Breast epithelium (tissue), 4 donors: ENCODE results near the gene TSEN15. TPM values are rescaled to one million over a fixed set of nuclear protein-coding genes. Genes with fewer than 3 reads are reported as not detected.
"Not testable (repeated sequence)": the region's sequence is repeated elsewhere in the genome, so short reads cannot be mapped to it uniquely, and the experiment has no call there.

Experiments
- DNase-seq, 2 donors: peaks; one replicate each; pipeline ENCODE4 v3.0.0-alpha.2; 2019; ENCODE audit warnings: low spot score in 2 of 2
- H3K27ac ChIP-seq, 2 donors: fragments of 200-600 bp; sonication (generic) in 1 of 2; one replicate each; pipeline ENCODE4 v1.5.1; 2016 to 2019; ENCODE audit warnings: mild to moderate bottlenecking in 1 of 2
- H3K27me3 ChIP-seq, 2 donors: fragments of 200-600 bp; sonication (generic) in 1 of 2; one replicate each; pipeline versions ENCODE4 v1.5.1 to v1.6.0; 2017 to 2019; ENCODE audit warnings: control low read depth in 1 of 2, mild to moderate bottlenecking in 1 of 2
- H3K36me3 ChIP-seq: fragments of 200-600 bp; one replicate; pipeline ENCODE4 v1.5.1; 2019
- H3K4me1 ChIP-seq, 2 donors: fragments of 200-600 bp; sonication (generic); one replicate each; pipeline ENCODE4 v1.5.1; 2016 to 2019; ENCODE audit warnings: control low read depth in 1 of 2
- H3K4me3 ChIP-seq, 3 donors: fragments of 200-600 bp; sonication (generic); 1 replicate in 2 of 3; 2 replicates in 1 of 3; pipeline ENCODE4 v1.5.1; 2016 to 2019; ENCODE audit warnings: mild to moderate bottlenecking in 3 of 3, moderate library complexity in 2 of 3
- H3K9me3 ChIP-seq, 2 donors: fragments of 200-600 bp; sonication (generic) in 1 of 2; one replicate each; pipeline ENCODE4 v1.5.1; 2016 to 2019; ENCODE audit warnings: control low read depth in 1 of 2
- CTCF ChIP-seq, 3 donors: fragments of 450-650 bp; IDR thresholded peaks; one replicate each; pipeline ENCODE4 v1.5.1; 2016 to 2017; ENCODE audit warnings: antibody characterized with exemption in 3 of 3, mild to moderate bottlenecking in 3 of 3, moderate library complexity in 3 of 3
- POLR2A ChIP-seq: fragments of 450-650 bp; IDR thresholded peaks from one replicate; pipeline ENCODE4 v1.6.1; 2016; ENCODE audit warnings: antibody characterized with exemption, mild to moderate bottlenecking, moderate library complexity
- POLR2AphosphoS5 ChIP-seq, 3 donors: sonication (generic); formaldehyde crosslinking; IDR thresholded peaks; one replicate each; pipeline ENCODE4 v1.6.1; 2017; ENCODE audit warnings: antibody characterized with exemption in 3 of 3
- intact Hi-C: fragments of 100-400 bp; cut with DNase I; formaldehyde crosslinking; loops from one replicate; pipeline ENCODE4 v1.15.1; 2023; ENCODE audit warnings: low total_unique reads
- total RNA-seq, 3 donors: library from RNA; depleted of rRNA; stranded (reverse); fragments of >200 nt; gene quantifications; one replicate each; pipeline ENCODE4 v1.1.0, GENCODE V29; 2016

TSEN15 gene
- total RNA-seq, 3 donors from 2014 or later: 18.9 to 25.0 (median 23.6) TPM

GRCh38 chr1:184037849-184038591 lies 13.5 kb upstream of the TSEN15 start:
- Histone ChIP-seq H3K36me3 (no peaks in the 10 kb centered on the region), H3K27ac (no peak overlapping the region), H3K4me1 (no peaks in the 10 kb centered on the region), H3K27me3 (peaks cover 0 to 3% of the 10 kb centered on the region in 2 donors), H3K4me3 (peak overlapping the region; percentile 58 to 78 (median 59)), H3K9me3 (no peaks in the 10 kb centered on the region)
- no peak for TF ChIP-seq POLR2A
- TF ChIP-seq CTCF (IDR thresholded peaks at IDR 0.05): no peak
- TF ChIP-seq POLR2AphosphoS5 (IDR thresholded peaks at IDR 0.05): no peak
- DNase-seq: no peak
- intact Hi-C loops: no loop called here

- intact Hi-C loops: no loop called here
- H3K4me3 ChIP-seq: no peak overlapping the region
- no peak for TF ChIP-seq POLR2AphosphoS5 (IDR thresholded peaks at IDR 0.05)
- no peak for TF ChIP-seq POLR2A
- TF ChIP-seq CTCF (IDR thresholded peaks at IDR 0.05): no peak
- no peak for DNase-seq
- no peaks in the 10 kb centered on the region for H3K36me3 ChIP-seq
- no peaks in the 10 kb centered on the region for H3K4me1 ChIP-seq
- H3K9me3 ChIP-seq: no peaks in the 10 kb centered on the region
- H3K27me3 ChIP-seq: peaks cover 0 to 3% of the 10 kb centered on the region in 2 donors
- H3K27ac ChIP-seq: no peak overlapping the region
Measured at GRCh38 chr1:184039126-184039525, 12.4 kb upstream of the TSEN15 start.

GRCh38 chr1:184041731-184042130 lies 9.8 kb upstream of the TSEN15 start:
- Histone ChIP-seq H3K4me3 (no peak overlapping the region), H3K36me3 (no peaks in the 10 kb centered on the region), H3K9me3 (no peaks in the 10 kb centered on the region), H3K4me1 (no peaks in the 10 kb centered on the region), H3K27me3 (peaks cover 0 to under 1% of the 10 kb centered on the region in 2 donors), H3K27ac (no peak overlapping the region)
- no peak for DNase-seq
- intact Hi-C loops: no loop called here
- TF ChIP-seq POLR2A (no peak), POLR2AphosphoS5 (IDR thresholded peaks at IDR 0.05) (no peak), CTCF (IDR thresholded peaks at IDR 0.05) (no peak)

GRCh38 chr1:184043315-184043714 lies 8.2 kb upstream of the TSEN15 start:
- H3K9me3 ChIP-seq, H3K4me3 ChIP-seq, H3K27me3 ChIP-seq, H3K36me3 ChIP-seq, DNase-seq, intact Hi-C loops, H3K27ac ChIP-seq, H3K4me1 ChIP-seq: not testable (repeated sequence)

GRCh38 chr1:184044603-184045376 lies 6.7 kb upstream of the TSEN15 start:
- DNase-seq: no peak
- H3K27ac ChIP-seq: no peak overlapping the region
- H3K4me1 ChIP-seq: no peaks in the 10 kb centered on the region
- no peak overlapping the region for H3K4me3 ChIP-seq
- intact Hi-C loops: no loop called here
- H3K36me3 ChIP-seq: no peaks in the 10 kb centered on the region
- TF ChIP-seq CTCF (IDR thresholded peaks at IDR 0.05) (no peak), POLR2AphosphoS5 (IDR thresholded peaks at IDR 0.05) (no peak), POLR2A (no peak)
- H3K27me3 ChIP-seq: no peaks in the 10 kb centered on the region
- no peaks in the 10 kb centered on the region for H3K9me3 ChIP-seq

- H3K27ac ChIP-seq, H3K4me3 ChIP-seq, H3K4me1 ChIP-seq, H3K9me3 ChIP-seq, intact Hi-C loops, H3K36me3 ChIP-seq, DNase-seq, H3K27me3 ChIP-seq: not testable (repeated sequence)
Measured at GRCh38 chr1:184047541-184047940, 4.0 kb upstream of the TSEN15 start.
